ENCODE data around the gene PHACTR4. TPM values are rescaled to one million over a fixed set of nuclear protein-coding genes. Genes with fewer than 3 reads are reported as not detected.
A peak's percentile ranks its signal among the peaks of the same experiment; 100 is the strongest.

The PHACTR4 gene
- total and polyA plus RNA-seq, 2 of the 4 experiments (the other 2 are of a cell fraction) = 7.5 to 15.0 TPM

DNA sequence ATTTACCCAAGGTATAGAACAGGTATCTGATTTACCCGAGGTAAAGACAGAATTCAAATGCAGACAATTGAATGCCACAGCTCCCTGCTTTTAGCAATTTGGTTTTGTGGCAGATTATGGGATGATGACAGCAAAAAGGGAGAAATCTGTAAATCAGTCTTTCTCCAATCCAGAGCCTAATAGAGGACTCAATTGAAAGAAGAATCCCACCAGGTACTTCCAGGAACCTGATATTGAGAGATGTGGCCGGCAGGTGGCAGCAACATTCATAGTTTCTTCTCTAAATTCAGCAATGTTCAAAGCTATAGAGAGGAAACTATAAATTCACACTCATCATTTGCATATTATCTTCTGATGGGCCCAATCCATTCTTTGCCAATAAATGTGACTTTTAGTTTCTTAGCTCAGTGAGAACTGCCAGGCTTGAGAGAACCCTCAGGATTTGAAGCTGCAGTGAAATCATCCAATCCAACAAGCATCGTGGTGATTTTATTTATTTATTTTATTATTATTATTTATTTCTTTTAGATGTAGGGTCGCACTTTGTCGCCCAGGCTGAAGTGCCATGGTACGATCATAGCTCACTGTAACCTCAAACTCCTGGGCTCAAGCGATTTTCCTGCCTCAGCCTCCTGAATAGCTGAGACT is 9.8 kb upstream of the PHACTR4 start:
- Histone ChIP-seq H2BK15ac (ENCODE audit: low read depth, low read length) (no peak overlapping the region), H2AFZ (replicated peaks; ENCODE audit: low read length, poor library complexity) (no peak overlapping the region), H2BK20ac (ENCODE audit: low read depth, low read length) (no peak overlapping the region), H2BK120ac (ENCODE audit: low read depth, low read length) (no peak overlapping the region), H3K9ac (ENCODE audit: low read depth, low read length) (no peak overlapping the region), H2AK9ac (replicated peaks; ENCODE audit: low read depth, low read length, poor library complexity) (no peak overlapping the region), H4K5ac (ENCODE audit: low read depth, low read length) (no peak overlapping the region), H3K4ac (ENCODE audit: low read depth, low read length) (no peak overlapping the region), H3K4me3 (ENCODE audit: insufficient read depth, low read depth, low read length) (no peak overlapping the region), H3K4me2 (ENCODE audit: low read depth, low read length) (no peak overlapping the region), H4K20me1 (ENCODE audit: insufficient read depth, low read length) (no peaks in the 10 kb centered on the region), H3K27ac (ENCODE audit: insufficient read depth, low read length) (no peak overlapping the region), H2AK5ac (ENCODE audit: low read depth, low read length) (no peak overlapping the region), H3K18ac (ENCODE audit: low read depth, low read length) (no peak overlapping the region), H3K36me3 (ENCODE audit: control insufficient read depth, insufficient read depth, low read length) (no peaks in the 10 kb centered on the region), H3K23ac (ENCODE audit: low read depth, low read length) (no peak overlapping the region), H4K91ac (ENCODE audit: insufficient read depth, low read depth, low read length) (no peak overlapping the region), H2BK5ac (ENCODE audit: low read depth, low read length, poor library complexity, severe bottlenecking) (no peak overlapping the region), H3K4me1 (ENCODE audit: control insufficient read depth, insufficient read depth, low read length) (no peaks in the 10 kb centered on the region), H3K79me1 (ENCODE audit: low read depth in 1 of 2, low read length in 2 of 2) (no peaks in the 10 kb centered on the region), H3K9me3 (ENCODE audit: control insufficient read depth, insufficient read depth, low read length) (no peaks in the 10 kb centered on the region), H3K9me1 (ENCODE audit: insufficient read depth, low read length) (peaks cover under 1% of the 10 kb centered on the region; the same call in 1 of the 2 replicates), H3K56ac (ENCODE audit: extremely low read depth, insufficient read depth, low read length) (no peak overlapping the region), H3K14ac (replicated peaks; ENCODE audit: low read depth, low read length) (no peak overlapping the region), H3K27me3 (ENCODE audit: control insufficient read depth, insufficient read depth, low read length) (peaks cover 5% of the 10 kb centered on the region), H4K8ac (ENCODE audit: low read depth in 2 of 2, low read length in 2 of 2) (no peak overlapping the region)
- dilution Hi-C loops (cut with HindIII; ENCODE audit: low sequenced_read_pairs, unreplicated experiment) (no loop called here), intact Hi-C loops (cut with micrococcal nuclease) (loop anchor here (2.0 kb wide), 1 partner anchor 243 kb away; no protein-coding TSS in a partner anchor), in situ Hi-C loops (cut with MboI; ENCODE audit: low sequenced_read_pairs) (loop anchor here (10.0 kb wide), 1 partner anchor 245 kb away; no protein-coding TSS in a partner anchor)
- TF ChIP-seq SMC3 (IDR thresholded peaks at IDR 0.05; ENCODE audit: low read depth, low read length) (peak; percentile 58), NFE2L2 (IDR thresholded peaks at IDR 0.05; ENCODE audit: low read depth, low read length) (no peak), MAZ (IDR thresholded peaks at IDR 0.05; ENCODE audit: borderline replicate concordance, low read depth, low read length) (no peak), RAD21 (IDR thresholded peaks at IDR 0.05; ENCODE audit: low read length) (peak; percentile 65)
- TF ChIP-seq, protein P1, sequence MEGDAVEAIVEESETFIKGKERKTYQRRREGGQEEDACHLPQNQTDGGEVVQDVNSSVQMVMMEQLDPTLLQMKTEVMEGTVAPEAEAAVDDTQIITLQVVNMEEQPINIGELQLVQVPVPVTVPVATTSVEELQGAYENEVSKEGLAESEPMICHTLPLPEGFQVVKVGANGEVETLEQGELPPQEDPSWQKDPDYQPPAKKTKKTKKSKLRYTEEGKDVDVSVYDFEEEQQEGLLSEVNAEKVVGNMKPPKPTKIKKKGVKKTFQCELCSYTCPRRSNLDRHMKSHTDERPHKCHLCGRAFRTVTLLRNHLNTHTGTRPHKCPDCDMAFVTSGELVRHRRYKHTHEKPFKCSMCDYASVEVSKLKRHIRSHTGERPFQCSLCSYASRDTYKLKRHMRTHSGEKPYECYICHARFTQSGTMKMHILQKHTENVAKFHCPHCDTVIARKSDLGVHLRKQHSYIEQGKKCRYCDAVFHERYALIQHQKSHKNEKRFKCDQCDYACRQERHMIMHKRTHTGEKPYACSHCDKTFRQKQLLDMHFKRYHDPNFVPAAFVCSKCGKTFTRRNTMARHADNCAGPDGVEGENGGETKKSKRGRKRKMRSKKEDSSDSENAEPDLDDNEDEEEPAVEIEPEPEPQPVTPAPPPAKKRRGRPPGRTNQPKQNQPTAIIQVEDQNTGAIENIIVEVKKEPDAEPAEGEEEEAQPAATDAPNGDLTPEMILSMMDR (conservative IDR thresholded peaks at IDR 0.05; ENCODE audit: low read depth, low read length) = peak; percentile 62
- WGBS, 2 experiments (ENCODE audit: extremely low coverage in 2 of 2, insufficient read length in 1 of 2) = no CpG with 5 or more reads among the region's 7 CpGs
- POLR2A ChIA-PET (ENCODE audit: unreplicated experiment) = no interaction called here
- peak; percentile 72 for ATAC-seq (ENCODE audit: low read depth)
- peak; percentile 64 for DNase-seq
- no TSS peak for BruUV-seq (replicated peaks)
- CTCF ChIA-PET = interaction anchor here (0.6 to 1.8 kb wide), 14 partner anchors 9 to 326 kb away, joined by 3 to 11 read pairs (median 4); partner anchors contain the start of gene PHACTR4
